ENCODE measurements around the gene ATL2.
"Not testable (repeated sequence)": the region's sequence is repeated elsewhere in the genome, so short reads cannot be mapped to it uniquely, and the experiment has no call there.

The ATL2 gene

GRCh38 chr2:38344813-38345212, 32.3 kb downstream of the ATL2 start:
- no peak for FAIRE-seq
- DNase-seq (ENCODE audit: extremely low spot score, insufficient read length, low read depth) = no peak

- DNase-seq (ENCODE audit: extremely low spot score, insufficient read length, low read depth) (no peak), FAIRE-seq (no peak)
These were observed 33.9 kb downstream of the ATL2 start for GRCh38 chr2:38343212-38343611.

DNA sequence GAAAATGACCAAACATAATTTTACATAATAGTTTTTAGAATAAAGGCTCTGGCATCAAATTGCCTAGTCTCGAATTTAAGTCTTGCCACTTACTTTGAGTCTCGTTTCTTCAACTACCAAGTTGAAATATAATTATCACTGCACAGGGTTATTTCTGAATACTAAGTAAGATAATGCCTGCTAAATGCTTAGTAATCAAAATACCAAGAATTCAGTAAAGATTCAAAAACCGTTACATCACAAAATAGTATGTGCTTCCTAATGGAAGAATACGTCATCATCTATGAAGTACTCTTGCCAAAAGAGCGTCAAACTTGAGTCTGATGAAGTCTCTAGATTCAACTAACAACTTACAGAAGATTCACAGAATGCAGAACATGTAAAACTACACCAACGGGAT, 40.5 kb downstream of the ATL2 start:
- FAIRE-seq = no peak
- DNase-seq (ENCODE audit: extremely low spot score, insufficient read length, low read depth) = no peak

DNA sequence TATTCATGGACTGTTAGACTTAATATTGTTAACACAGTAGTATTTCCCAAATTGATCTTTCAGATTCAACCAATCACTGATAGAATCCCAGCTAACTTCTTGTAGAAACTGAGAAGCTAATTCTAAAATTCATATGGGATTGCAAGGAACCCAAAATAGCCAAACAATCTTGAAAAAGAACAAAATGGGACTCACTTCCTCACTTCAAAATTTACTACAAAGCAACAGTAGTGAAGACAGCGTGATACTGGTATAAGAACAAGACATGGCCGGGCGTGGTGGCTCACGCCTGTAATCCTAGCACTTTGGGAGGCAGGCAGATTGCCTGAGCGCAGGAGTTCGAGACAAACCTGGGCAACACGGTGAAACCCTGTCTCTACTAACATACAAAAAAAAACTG, 46.3 kb downstream of the ATL2 start:
- FAIRE-seq (no peak), DNase-seq (ENCODE audit: extremely low spot score, insufficient read length, low read depth) (no peak)

GRCh38 chr2:38327580-38327979, 49.5 kb downstream of the ATL2 start:
- DNase-seq (ENCODE audit: extremely low spot score, insufficient read length, low read depth) = no peak
- no peak for FAIRE-seq

- FAIRE-seq = no peak
- DNase-seq (ENCODE audit: extremely low spot score, insufficient read length, low read depth) = no peak
These were observed 53.5 kb downstream of the ATL2 start for GRCh38 chr2:38323623-38324022.

DNA sequence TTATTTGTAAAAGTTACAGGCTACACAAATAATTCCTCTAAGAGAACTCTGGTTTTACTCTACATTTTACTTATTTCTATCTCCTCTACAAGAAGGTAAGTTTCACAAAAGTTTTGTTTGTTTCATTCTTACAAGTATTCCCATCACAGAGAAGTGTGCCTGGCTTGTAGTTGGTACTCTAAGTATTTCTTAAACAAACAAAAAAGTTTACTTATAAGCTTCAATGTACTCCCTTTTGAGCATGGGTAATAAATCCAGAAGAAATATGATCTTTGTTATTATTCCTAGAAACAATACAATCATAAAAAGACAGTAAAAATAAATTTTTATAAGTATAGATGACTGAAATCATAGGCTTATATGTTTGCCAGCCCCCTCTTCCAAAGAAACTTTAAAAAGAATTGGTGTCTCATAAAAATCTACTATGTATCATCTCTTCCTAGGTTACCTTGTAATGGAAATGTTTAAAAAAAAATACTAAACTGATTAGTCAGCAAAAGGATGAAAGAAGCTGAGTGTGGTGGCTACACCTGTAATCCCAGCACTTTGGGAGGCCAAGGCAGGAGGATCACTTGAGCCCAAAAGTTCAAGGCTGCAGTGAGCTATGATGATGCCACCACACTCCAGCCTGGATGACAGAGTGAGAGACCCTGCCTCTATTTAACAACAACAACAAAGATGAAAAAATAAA, 54.7 kb downstream of the ATL2 start:
- FAIRE-seq = no peak
- DNase-seq (ENCODE audit: extremely low spot score, insufficient read length, low read depth) = no peak

GRCh38 chr2:38319240-38319639, 57.8 kb downstream of the ATL2 start:
- FAIRE-seq; DNase-seq (ENCODE audit: extremely low spot score, insufficient read length, low read depth): not testable (repeated sequence)

GRCh38 chr2:38317725-38318124, 59.3 kb downstream of the ATL2 start:
- no peak for DNase-seq (ENCODE audit: extremely low spot score, insufficient read length, low read depth)

DNA sequence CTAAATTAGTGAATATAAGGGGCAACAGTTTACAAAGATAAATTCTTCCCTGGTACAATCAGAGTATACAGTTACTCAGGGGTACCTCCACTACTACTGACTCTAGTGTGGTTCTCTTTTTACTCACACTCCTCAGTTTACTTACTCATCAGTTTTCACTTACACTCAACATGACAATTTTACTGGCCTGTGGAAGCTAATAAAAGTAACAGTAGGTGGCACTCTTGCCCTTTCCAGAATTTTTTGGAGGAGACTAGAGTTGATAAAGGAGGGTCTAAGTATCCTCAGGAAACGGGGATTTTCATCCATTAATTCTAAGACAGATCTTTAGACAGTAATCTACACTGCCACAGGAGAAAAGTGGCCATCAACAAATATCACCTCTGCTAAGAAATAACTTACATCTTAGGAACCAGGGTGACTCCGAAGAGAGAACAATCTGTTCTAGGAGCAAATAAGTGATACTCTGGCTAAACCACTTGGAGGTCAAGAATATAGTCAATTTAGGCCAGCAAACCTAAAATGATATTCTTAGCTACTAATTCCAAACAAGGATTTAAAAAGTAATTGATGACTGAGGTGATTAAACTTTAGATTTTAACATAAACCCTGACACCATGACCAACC, 61.3 kb downstream of the ATL2 start:
- peak; percentile 18 for DNase-seq (ENCODE audit: extremely low spot score, insufficient read length, low read depth)
- peak; percentile 46 for FAIRE-seq

More at GRCh38 chr2:38317725-38318124, 59.3 kb downstream of the ATL2 start:
- no peak for FAIRE-seq

GRCh38 chr2:38308821-38309220, 68.3 kb downstream of the ATL2 start:
- FAIRE-seq (no peak), DNase-seq (ENCODE audit: extremely low spot score, insufficient read length, low read depth) (no peak)

GRCh38 chr2:38301969-38302702, 74.9 kb downstream of the ATL2 start:
- no peak for FAIRE-seq
- no peak for DNase-seq (ENCODE audit: extremely low spot score, insufficient read length, low read depth)

- DNase-seq (ENCODE audit: extremely low spot score, insufficient read length, low read depth) (no peak), FAIRE-seq (peak; percentile 70)
These were observed 75.6 kb downstream of the ATL2 start for GRCh38 chr2:38301340-38301968.

- no peak for DNase-seq (ENCODE audit: extremely low spot score, insufficient read length, low read depth)
- FAIRE-seq = no peak
These were observed 78.5 kb downstream of the ATL2 start for GRCh38 chr2:38298539-38298938.

GRCh38 chr2:38296197-38296780, 80.8 kb downstream of the ATL2 start:
- no peak for DNase-seq (ENCODE audit: extremely low spot score, insufficient read length, low read depth)
- FAIRE-seq = no peak

DNA sequence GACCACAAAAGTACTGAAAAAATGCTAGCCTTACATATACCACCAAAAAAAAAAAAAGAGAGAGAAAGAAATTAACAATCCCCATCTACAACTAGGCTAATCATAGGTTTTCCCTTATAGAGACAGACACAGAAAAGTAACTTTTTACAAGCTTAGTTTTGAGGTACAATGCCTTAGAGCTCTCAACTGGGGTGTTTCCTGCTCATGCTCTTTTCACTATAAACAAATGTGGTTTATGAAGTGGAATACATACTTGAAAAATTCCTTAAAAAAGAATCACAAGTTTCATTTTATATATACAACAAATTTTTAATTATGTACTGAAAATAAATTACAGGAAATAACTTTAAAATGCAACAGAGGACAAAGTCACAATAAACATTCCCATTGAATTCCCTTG, 82.5 kb downstream of the ATL2 start:
- DNase-seq (ENCODE audit: extremely low spot score, insufficient read length, low read depth) (no peak), FAIRE-seq (no peak)

DNA sequence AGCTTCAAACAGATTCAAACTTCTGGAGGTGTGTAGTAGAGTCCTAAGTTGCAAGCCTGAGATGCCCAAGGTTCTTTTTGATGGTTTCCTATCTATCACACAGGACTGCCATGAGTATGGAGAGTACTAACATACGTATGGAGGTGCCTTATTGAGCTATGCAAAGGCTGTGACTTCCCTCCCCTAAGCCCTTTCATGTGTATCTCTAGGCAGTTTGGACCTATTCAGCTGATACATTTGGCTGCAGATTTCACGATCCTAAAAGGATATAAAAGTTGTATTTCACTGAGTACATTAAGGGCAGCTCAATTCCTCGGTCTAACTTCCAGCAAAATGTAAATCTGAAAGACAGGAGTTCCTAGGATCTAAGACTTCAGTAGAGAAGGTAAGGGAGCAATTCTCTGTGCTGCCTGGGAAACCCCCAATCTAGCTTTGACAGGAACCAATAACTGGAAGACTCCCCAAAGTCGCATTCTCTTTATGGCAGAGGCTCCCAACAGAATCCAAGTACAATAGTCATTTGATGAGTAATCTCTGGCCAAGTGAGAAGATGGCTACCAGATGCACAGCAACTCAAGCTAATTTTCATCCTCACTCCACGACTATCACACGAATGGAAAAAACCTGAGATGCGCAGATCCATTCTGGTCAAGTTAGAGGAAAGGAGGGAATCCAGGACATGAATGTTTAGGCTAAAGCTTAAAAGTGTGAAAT, 83.8 kb downstream of the ATL2 start:
- DNase-seq (ENCODE audit: extremely low spot score, insufficient read length, low read depth) = no peak
- FAIRE-seq = no peak

DNA sequence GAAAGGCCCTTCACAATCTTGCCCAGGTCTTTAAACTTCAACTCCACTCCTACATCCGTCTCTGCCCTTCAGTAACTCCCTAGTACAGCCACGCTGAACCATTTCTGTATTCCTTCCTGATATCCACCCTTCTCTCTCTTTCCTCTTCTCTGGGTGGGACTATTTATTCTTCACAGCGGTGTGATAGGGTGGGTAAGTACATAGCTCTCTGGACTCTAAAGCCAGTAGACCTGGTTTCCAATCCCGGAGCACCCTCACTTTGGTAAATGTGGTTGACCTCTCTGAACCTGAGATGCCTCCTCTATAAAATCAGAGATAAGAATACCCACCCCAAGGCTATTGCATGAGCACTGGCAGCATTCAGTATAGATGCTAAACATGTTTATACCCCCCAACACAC, 86.7 kb downstream of the ATL2 start:
- no peak for DNase-seq (ENCODE audit: extremely low spot score, insufficient read length, low read depth)
- FAIRE-seq = no peak

- FAIRE-seq (no peak), DNase-seq (ENCODE audit: extremely low spot score, insufficient read length, low read depth) (no peak)
These were observed 92.1 kb downstream of the ATL2 start for GRCh38 chr2:38284971-38285370.

Data from GM18507 (cell line).